Retinal pigment epithelial cell (primary cell): ENCODE data around the gene ISG15.

ENCODE experiments used
- DNase-seq: peaks from one replicate; pipeline ENCODE4 v3.0.0-alpha.2; 2010; ENCODE audit warnings: low read depth
- H3K4me3 ChIP-seq: 2 replicates; pipeline ENCODE4 v1.5.1; 2011; ENCODE audit warnings: mild to moderate bottlenecking, low read length, control low read depth, moderate library complexity
- TF ChIP-seq, protein P1 (sequence below): conservative IDR thresholded peaks from 2 replicates; pipeline ENCODE4 v1.5.1; 2011; ENCODE audit warnings: low read depth, low read length, control low read depth, inconsistent platforms

ISG15 gene

DNA sequence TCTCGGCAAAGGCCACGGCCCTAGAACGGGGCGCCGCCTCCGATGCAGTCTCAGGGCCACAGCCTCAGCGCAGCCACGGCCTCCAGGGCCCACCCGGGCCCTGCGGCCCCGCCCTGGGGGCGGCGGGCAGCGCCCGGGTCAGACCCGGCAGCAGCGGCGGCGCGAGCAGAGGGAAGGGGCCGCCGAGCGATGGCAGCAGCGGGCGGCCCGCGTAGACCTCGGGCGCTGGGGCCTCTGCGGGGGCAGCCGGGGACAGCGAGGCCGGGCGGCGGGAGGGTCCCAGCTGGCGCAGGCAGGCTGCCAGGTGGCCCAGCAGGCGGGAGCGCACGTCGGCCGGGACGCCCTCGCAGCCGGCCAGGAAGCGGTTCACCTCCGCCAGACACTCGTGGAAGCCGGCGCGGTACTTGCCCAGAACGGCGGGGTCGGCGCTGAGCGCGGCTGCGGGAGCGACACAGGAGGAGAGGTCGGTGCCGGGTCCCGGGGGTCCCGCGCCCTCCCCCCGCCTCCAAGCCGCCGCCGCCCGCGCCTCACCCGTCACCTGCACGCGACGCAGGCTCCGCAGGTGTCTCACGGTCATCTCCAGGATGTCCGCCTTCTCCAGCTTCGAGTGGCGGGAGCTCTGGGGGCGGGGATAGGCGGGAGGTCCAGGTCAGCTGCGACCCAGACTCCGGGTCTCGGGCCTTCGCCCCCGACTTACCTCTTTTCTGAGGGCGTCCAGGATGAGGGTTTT lies 14.1 kb upstream of the ISG15 start:
- DNase-seq: no peak
- TF ChIP-seq, protein P1, sequence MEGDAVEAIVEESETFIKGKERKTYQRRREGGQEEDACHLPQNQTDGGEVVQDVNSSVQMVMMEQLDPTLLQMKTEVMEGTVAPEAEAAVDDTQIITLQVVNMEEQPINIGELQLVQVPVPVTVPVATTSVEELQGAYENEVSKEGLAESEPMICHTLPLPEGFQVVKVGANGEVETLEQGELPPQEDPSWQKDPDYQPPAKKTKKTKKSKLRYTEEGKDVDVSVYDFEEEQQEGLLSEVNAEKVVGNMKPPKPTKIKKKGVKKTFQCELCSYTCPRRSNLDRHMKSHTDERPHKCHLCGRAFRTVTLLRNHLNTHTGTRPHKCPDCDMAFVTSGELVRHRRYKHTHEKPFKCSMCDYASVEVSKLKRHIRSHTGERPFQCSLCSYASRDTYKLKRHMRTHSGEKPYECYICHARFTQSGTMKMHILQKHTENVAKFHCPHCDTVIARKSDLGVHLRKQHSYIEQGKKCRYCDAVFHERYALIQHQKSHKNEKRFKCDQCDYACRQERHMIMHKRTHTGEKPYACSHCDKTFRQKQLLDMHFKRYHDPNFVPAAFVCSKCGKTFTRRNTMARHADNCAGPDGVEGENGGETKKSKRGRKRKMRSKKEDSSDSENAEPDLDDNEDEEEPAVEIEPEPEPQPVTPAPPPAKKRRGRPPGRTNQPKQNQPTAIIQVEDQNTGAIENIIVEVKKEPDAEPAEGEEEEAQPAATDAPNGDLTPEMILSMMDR: no peak
- H3K4me3 ChIP-seq: peak overlapping the region; percentile 55

DNA sequence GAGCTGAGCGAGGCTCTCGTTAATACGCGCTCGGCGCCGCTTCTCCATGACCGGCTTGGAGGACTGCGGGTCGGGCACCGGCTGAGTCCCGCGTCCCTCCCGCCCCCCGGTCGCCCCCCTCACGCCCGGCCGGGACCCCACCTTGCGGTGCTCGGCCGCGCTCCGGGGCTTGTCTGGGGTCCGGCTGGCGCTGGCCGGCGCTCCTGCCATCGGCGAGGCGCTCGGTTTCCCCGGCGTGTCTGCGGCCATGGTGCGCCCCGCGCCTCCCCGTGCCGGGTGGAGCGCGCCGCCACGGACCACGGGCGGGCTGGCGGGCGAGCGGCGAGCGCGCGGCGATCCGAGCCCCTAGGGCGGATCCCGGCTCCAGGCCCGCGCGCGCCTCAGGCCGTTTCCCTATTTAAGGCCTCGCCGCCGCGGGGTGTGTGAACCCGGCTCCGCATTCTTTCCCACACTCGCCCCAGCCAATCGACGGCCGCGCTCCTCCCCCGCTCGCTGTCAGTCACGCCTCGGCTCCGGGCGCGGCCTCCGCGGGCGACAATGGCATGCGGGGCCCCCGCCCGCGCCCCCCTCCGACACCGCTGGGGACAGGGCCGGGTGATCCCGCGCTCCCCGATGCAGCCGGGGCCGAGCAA lies 13.5 kb upstream of the ISG15 start, which contains the start of gene HES4:
Gene HES4 (minus strand): TSS at position 373 of the 632 bp plus-strand sequence. CDS start 124 bp downstream, at position 249.
- peak within 1 kb of the TSS; percentile 60 for H3K4me3 ChIP-seq
- peak; percentile 79 for DNase-seq
- TF ChIP-seq, protein P1: no peak

DNA sequence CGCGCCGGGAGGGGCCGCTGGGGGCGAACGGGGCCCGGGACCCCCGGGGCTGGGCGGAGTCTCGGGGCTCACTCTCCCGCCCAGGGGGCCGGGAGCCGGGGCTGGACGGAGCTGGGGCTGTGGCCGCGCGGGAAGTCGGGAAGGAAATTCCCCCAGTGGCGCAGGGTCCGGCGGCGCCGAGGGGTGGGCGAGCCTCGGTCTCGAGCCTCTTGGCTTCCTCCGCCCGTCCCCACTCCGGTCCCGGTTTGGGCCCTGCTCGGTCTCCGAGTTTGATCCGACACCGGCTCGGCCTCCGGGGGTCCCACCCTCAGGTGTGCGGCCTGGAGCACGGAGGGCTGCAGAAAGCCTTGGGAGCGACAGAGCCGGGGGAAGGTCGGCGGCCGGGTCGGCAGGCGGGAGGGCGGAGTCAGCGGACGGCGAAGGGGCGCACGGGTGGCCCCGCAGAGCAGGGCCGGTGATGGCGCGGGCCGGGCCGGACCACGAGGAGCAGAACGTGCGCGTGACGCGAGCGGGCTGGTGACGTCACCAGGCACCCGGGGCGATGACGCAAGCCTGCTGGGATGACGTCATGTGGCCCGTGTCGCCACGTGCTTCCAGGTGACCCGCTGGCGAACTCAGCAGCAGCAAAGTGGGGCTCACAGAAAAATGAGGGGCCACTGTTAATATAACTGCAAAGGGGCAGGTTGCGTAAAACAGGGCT lies 12.8 kb upstream of the ISG15 start:
- TF ChIP-seq, protein P1: no peak
- DNase-seq: peak; percentile 64
- peak overlapping the region; percentile 60 for H3K4me3 ChIP-seq

DNA sequence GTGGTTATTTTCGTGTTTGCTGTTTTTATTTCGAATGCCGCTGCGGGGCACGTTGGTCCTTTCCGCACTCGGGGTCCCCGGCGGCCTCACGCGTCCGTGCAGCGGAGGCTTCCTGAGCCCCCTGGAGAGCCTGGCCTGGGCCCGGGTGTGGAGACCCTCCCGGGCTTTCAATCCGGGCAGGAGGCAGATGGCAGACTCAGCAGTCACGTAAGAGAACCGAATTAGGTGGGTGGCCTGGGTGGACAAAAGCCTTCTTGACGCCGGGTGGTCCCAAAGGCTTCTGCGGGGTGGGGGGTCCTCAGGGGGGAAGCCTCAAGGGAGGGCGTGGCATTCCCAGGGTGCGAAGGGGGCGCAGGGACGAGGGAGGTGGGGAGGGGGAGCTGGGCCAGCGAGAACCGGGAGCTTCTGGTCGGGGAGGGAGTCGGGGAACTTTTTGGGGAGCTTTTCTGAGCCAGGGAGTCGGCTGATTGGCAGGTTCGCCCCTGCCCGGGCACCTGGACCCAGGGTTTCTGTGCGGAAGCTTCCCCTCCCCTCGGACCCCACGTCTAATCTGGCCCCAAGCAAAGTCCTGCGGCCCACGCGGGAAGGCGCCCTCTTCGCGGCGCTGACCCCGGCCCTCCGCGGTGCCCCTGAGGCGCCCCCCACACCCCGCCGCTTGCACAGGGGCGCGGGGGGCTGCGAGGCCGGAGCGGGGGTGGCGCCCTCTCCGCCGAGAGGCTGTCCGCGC lies 12.1 kb upstream of the ISG15 start:
- TF ChIP-seq, protein P1: no peak
- H3K4me3 ChIP-seq: peak overlapping the region; percentile 60
- no peak for DNase-seq

DNA sequence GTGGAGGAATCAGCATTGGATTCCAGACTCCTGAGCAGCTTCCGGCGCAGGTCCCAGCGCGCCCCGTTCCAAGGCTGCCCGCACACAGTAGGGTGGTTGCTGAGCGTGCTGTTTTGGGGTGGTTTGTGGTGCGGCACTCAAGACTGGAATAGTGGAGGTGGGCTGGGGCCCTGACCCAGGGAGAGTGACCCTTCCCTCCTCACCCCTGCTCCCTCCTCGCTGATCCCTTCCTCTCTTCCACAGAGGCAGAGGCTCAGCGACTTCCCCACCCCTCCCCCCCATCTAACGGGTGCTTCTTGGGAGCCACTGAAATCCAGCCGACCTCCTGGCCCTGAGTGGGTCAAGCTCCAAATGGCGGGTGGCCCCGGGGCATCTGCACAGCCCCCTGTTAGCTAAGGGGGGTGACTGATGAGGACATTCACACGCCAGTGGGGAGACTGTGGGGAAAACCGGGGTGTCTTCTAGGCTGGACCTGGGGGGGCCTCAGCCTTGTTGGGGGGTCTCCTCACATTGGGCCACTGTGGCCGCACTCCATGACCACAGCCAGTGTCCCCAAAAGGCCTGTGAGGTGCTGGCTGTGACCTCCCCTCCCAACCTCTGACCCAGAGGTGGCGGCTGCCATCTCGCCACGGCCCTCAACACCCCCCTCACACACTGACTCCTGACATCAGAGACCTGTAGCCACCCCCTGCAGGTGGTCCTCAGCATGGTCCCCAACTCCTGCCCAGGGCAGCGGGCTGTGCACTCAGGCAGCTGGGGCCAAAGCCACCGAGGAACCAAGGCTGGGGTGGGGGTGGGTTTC lies 9.5 kb upstream of the ISG15 start:
- TF ChIP-seq, protein P1: no peak
- no peak for DNase-seq
- H3K4me3 ChIP-seq: no peak overlapping the region

DNA sequence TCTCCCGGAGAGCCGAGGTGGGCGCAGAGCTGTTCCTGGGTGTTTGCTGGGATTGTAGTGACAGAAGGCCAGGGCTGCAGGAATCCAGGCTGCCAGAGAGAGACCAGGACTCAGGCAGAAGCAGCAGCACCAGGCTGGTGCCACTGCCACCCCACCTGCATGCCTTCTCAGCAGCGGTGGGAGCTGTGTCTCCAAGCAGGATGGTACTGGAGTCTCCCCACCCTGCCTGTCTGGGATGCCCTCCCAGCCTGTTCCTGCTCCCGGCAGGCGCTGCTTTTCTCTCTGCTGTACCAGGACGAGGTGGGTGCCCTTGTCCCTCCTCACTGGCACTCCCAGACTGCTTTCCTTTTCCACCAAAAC lies 8.9 kb upstream of the ISG15 start:
- DNase-seq: no peak
- no peak overlapping the region for H3K4me3 ChIP-seq
- TF ChIP-seq, protein P1: no peak
